Fibroblast of lung (primary cell): ENCODE data around the gene PARS2. TPM values are rescaled to one million over a fixed set of nuclear protein-coding genes. Genes with fewer than 3 reads are reported as not detected.

Experiments used
- DNase-seq, 2 donors: peaks; one replicate each; pipeline versions ENCODE4 v3.0.0 to v3.0.0-alpha.2; 2010; ENCODE audit warnings: low read depth in 2 of 2
- H2AFZ ChIP-seq: 2 replicates; pipeline ENCODE4 v1.5.1; 2012; ENCODE audit warnings: low read length, control low read depth, inconsistent platforms
- H3K27ac ChIP-seq: 2 replicates; pipeline ENCODE4 v1.5.1; 2011; ENCODE audit warnings: low read length, control low read depth; ENCODE audit not compliant: insufficient read depth
- H3K27me3 ChIP-seq: 2 replicates; pipeline ENCODE4 v1.5.1; 2011; ENCODE audit warnings: mild to moderate bottlenecking, low read length; ENCODE audit not compliant: control insufficient read depth, insufficient read depth
- H3K36me3 ChIP-seq: 2 replicates; pipeline ENCODE4 v1.5.1; 2011; ENCODE audit warnings: low read length; ENCODE audit not compliant: control insufficient read depth, insufficient read depth
- H3K4me1 ChIP-seq: 2 replicates; pipeline ENCODE4 v1.5.1; 2011; ENCODE audit warnings: low read length; ENCODE audit not compliant: control insufficient read depth, insufficient read depth; ENCODE audit errors: extremely low read depth
- H3K4me2 ChIP-seq: 2 replicates; pipeline ENCODE4 v1.5.1; 2011; ENCODE audit warnings: low read length, control low read depth; ENCODE audit not compliant: insufficient read depth; ENCODE audit errors: extremely low read depth
- H3K4me3 ChIP-seq, 4 experiments: fragments of 200-600 bp in 1 of 4; sonication (generic) in 1 of 4; replicated peaks in 1 of 4; 2 replicates each; pipeline ENCODE4 v1.5.1; 2011 to 2016; ENCODE audit warnings: low read length in 4 of 4, low read depth in 3 of 4, mild to moderate bottlenecking in 3 of 4, control low read depth in 2 of 4, inconsistent platforms in 1 of 4, mixed read lengths in 1 of 4; ENCODE audit not compliant: insufficient read depth in 1 of 4; ENCODE audit errors: control extremely low read depth in 1 of 4
- H3K79me2 ChIP-seq: 2 replicates; pipeline ENCODE4 v1.5.1; 2012; ENCODE audit warnings: mild to moderate bottlenecking, low read length, inconsistent platforms; ENCODE audit not compliant: control insufficient read depth, insufficient read depth
- H3K9ac ChIP-seq: 2 replicates; pipeline ENCODE4 v1.5.1; 2011; ENCODE audit warnings: mild to moderate bottlenecking, low read length, control low read depth; ENCODE audit not compliant: insufficient read depth
- H3K9me3 ChIP-seq: 2 replicates; pipeline ENCODE4 v1.5.1; 2012; ENCODE audit warnings: low read depth, low read length; ENCODE audit not compliant: control insufficient read depth, insufficient read depth
- H4K20me1 ChIP-seq: 2 replicates; pipeline ENCODE4 v1.5.1; 2011; ENCODE audit warnings: low read length; ENCODE audit not compliant: control insufficient read depth, insufficient read depth; ENCODE audit errors: extremely low read depth
- EZH2 ChIP-seq: IDR thresholded peaks from 2 replicates; pipeline ENCODE4 v1.5.1; 2012; ENCODE audit warnings: low read length, control low read depth, mild to moderate bottlenecking; ENCODE audit errors: missing control alignments
- polyA plus RNA-seq, 2 donors: library from polyadenylated mRNA; depleted of rRNA in 1 of 2; stranded (reverse) in 1 of 2; unstranded in 1 of 2; fragments of >200 nt; gene quantifications; 2 replicates each; pipeline ENCODE4 v1.2.1, GENCODE V29; 2011 to 2012; ENCODE audit warnings: missing spikeins in 1 of 2
- total RNA-seq: library from RNA; depleted of rRNA; stranded (reverse); fragments of >200 nt; gene quantifications from 2 replicates; pipeline ENCODE4 v1.2.1, GENCODE V29; 2014
- TF ChIP-seq, protein P1 (sequence below), 2 donors: IDR thresholded peaks in 1 of 2; conservative IDR thresholded peaks in 1 of 2; 1 replicate in 1 of 2; 2 replicates in 1 of 2; pipeline ENCODE4 v1.5.1; 2011 to 2012; ENCODE audit warnings: low read length in 2 of 2, control low read depth in 1 of 2, inconsistent platforms in 1 of 2, low read depth in 1 of 2, mild to moderate bottlenecking in 1 of 2

PARS2 gene
- total and polyA plus RNA-seq, 2 donors (not counting 1 experiment from before 2014, with no cell fraction given): 3.4 to 5.4 TPM

DNA sequence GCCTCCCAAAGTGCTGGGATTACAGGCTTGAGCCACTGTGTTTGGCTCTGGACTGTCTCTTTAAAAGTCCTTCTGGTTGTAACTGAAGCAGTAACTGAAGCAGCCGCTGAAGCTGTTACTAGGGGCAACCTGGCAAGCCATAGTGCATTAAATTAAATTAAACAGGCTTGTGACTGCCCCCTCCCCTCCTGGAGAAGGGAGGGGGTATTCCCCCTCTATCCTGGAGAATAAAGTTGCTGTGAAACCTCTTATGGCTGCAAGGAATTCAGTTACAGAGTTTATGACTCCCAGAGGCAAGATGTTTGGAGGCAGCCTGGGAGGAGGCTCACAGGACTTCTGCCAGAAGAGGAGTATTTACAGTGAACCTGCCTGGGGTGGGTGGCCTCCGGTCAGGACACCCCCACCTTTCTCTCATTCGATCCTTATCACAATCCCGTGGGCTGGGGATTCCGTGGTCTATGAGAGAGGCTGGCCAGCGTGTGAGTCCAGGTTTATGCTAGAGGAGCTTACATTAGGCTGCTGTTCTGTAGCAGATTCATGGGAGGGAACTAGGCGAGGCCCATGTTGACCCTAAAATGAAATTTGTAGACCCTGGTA, 28.5 kb upstream of the PARS2 start:
- no peaks in the 10 kb centered on the region for H3K4me1 ChIP-seq
- no peak overlapping the region for H3K4me3 ChIP-seq
- no peak overlapping the region for H2AFZ ChIP-seq
- H3K36me3 ChIP-seq: no peaks in the 10 kb centered on the region
- H3K79me2 ChIP-seq: no peaks in the 10 kb centered on the region
- TF ChIP-seq, protein P1, sequence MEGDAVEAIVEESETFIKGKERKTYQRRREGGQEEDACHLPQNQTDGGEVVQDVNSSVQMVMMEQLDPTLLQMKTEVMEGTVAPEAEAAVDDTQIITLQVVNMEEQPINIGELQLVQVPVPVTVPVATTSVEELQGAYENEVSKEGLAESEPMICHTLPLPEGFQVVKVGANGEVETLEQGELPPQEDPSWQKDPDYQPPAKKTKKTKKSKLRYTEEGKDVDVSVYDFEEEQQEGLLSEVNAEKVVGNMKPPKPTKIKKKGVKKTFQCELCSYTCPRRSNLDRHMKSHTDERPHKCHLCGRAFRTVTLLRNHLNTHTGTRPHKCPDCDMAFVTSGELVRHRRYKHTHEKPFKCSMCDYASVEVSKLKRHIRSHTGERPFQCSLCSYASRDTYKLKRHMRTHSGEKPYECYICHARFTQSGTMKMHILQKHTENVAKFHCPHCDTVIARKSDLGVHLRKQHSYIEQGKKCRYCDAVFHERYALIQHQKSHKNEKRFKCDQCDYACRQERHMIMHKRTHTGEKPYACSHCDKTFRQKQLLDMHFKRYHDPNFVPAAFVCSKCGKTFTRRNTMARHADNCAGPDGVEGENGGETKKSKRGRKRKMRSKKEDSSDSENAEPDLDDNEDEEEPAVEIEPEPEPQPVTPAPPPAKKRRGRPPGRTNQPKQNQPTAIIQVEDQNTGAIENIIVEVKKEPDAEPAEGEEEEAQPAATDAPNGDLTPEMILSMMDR (conservative IDR thresholded peaks at IDR 0.05 in 1 of 2, IDR thresholded peaks at IDR 0.05 in 1 of 2; ENCODE audit: low read depth in 1 of 2, low read length in 2 of 2): no peak
- TF ChIP-seq EZH2: no peak
- no peaks in the 10 kb centered on the region for H3K9me3 ChIP-seq
- no peak for DNase-seq
- no peaks in the 10 kb centered on the region for H3K27me3 ChIP-seq
- H4K20me1 ChIP-seq: no peaks in the 10 kb centered on the region
- no peak overlapping the region for H3K9ac ChIP-seq
- H3K27ac ChIP-seq: no peak overlapping the region
- H3K4me2 ChIP-seq: no peak overlapping the region

- peak in 1 of 2 donors; percentile 49 for DNase-seq
- Histone ChIP-seq H3K4me1 (no peaks in the 10 kb centered on the region), H2AFZ (no peak overlapping the region), H4K20me1 (peaks cover 2% of the 10 kb centered on the region), H3K27ac (no peak overlapping the region), H3K9ac (no peak overlapping the region), H3K9me3 (no peaks in the 10 kb centered on the region), H3K36me3 (no peaks in the 10 kb centered on the region), H3K4me2 (no peak overlapping the region), H3K4me3 (no peak overlapping the region), H3K79me2 (no peaks in the 10 kb centered on the region), H3K27me3 (no peaks in the 10 kb centered on the region)
- TF ChIP-seq, protein P1 (conservative IDR thresholded peaks at IDR 0.05 in 1 of 2, IDR thresholded peaks at IDR 0.05 in 1 of 2; ENCODE audit: low read depth in 1 of 2, low read length in 2 of 2): peak; percentile 54 to 79
- TF ChIP-seq EZH2: no peak
These were observed 27.7 kb upstream of the PARS2 start for GRCh38 chr1:54791880-54792522.

DNA sequence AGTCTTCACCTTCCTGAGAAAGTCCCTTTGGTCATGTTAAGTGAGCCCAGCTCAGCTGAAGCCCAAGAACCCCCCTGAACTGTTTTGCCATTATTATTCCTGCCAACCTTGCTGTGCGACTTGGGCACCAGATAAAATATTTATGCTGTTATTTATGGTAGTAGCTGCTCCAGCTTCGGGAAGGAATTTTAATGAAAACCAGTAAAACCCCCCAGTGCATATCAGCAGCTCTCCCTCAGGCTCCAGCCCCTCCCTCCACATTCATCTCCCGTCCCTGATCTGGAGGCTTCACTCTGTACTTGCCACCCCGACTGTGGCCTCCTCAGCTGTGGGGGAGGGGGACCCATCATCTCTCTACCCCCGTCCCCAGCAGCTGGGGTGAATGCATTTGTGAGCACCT, 24.1 kb upstream of the PARS2 start:
- no peak for TF ChIP-seq EZH2
- TF ChIP-seq, protein P1 (conservative IDR thresholded peaks at IDR 0.05 in 1 of 2, IDR thresholded peaks at IDR 0.05 in 1 of 2; ENCODE audit: low read depth in 1 of 2, low read length in 2 of 2): no peak
- Histone ChIP-seq H3K4me3 (no peak overlapping the region), H3K9ac (no peak overlapping the region), H3K36me3 (no peaks in the 10 kb centered on the region), H3K9me3 (no peaks in the 10 kb centered on the region), H3K27ac (no peak overlapping the region), H3K4me1 (no peaks in the 10 kb centered on the region), H3K27me3 (peaks cover 2% of the 10 kb centered on the region), H2AFZ (no peak overlapping the region), H4K20me1 (peaks cover 2% of the 10 kb centered on the region), H3K79me2 (no peaks in the 10 kb centered on the region), H3K4me2 (no peak overlapping the region)
- DNase-seq: no peak
